Cardiac muscle cell (in vitro differentiated cells and primary cell): ENCODE data around the gene CLASP1. TPM values are rescaled to one million over a fixed set of nuclear protein-coding genes. Genes with fewer than 3 reads are reported as not detected.
"Not testable (repeated sequence)": the region's sequence is repeated elsewhere in the genome, so short reads cannot be mapped to it uniquely, and the experiment has no call there.

ENCODE experiments used
- DNase-seq, 2 donors: peaks; one replicate each; pipeline versions ENCODE4 v3.0.0 to v3.0.0-alpha.2; 2010 to 2017; ENCODE audit warnings: low read depth in 1 of 2, low spot score in 1 of 2
- H3K27ac ChIP-seq: fragments of 200-600 bp; sonication (generic); 2 replicates; pipeline ENCODE4 v1.5.1; 2016
- H3K27me3 ChIP-seq: fragments of 200-600 bp; sonication (generic); 2 replicates; pipeline ENCODE4 v1.6.0; 2016; ENCODE audit warnings: control low read depth
- H3K36me3 ChIP-seq: fragments of 200-600 bp; sonication (generic); 2 replicates; pipeline ENCODE4 v1.5.1; 2016; ENCODE audit warnings: control low read depth
- H3K4me1 ChIP-seq: fragments of 200-600 bp; sonication (generic); 2 replicates; pipeline ENCODE4 v1.8.1; 2017; ENCODE audit warnings: low read depth, mild to moderate bottlenecking, mixed run types
- H3K4me3 ChIP-seq: fragments of 200-600 bp; sonication (generic); 2 replicates; pipeline ENCODE4 v1.5.1; 2016; ENCODE audit warnings: mild to moderate bottlenecking
- H3K9me3 ChIP-seq: fragments of 200-600 bp; sonication (generic); 2 replicates; pipeline ENCODE4 v1.5.1; 2017; ENCODE audit warnings: low read depth, mild to moderate bottlenecking, control low read depth
- polyA plus RNA-seq: library from polyadenylated mRNA; unstranded; fragments of >200 nt; fragmentation: Nextera tagmentation; extraction: Ambion mirVana; gene quantifications from 2 replicates; pipeline ENCODE4 v1.2.1, GENCODE V29; 2016
- total RNA-seq: library from RNA; depleted of rRNA; stranded (reverse); fragments of >200 nt; gene quantifications from 2 replicates; pipeline ENCODE4 v1.2.3, GENCODE V29; 2016
- TF ChIP-seq, protein P1 (sequence below): IDR thresholded peaks from 2 replicates; pipeline ENCODE4 v1.5.1; 2012; ENCODE audit warnings: low read depth, mild to moderate bottlenecking, low read length

Gene CLASP1
- total and polyA plus RNA-seq, 2 experiments from 2014 or later: 24.8 to 53.0 TPM

DNA sequence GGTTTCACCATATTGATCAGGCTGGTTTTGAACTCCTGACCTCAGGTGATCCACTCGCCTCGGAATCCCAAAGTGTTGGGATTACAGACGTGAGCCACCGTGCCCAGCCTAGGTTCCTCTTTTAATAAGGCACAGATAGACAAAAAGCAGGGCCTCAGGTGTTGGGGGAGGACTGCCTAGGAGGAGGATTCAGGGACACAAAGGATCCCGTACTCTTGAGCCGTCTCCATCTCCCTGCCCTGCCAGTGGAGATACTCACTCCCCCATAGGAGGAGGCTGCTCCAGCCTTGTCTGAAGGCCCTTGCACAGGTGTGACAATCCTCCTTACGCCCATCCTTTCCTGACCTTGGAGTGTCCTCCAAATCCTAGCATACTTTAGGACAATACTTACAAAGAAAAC is 332.3 kb downstream of the CLASP1 start:
- Histone ChIP-seq H3K9me3 (no peaks in the 10 kb centered on the region), H3K27ac (no peak overlapping the region), H3K4me3 (no peak overlapping the region), H3K36me3 (no peaks in the 10 kb centered on the region), H3K27me3 (no peaks in the 10 kb centered on the region), H3K4me1 (no peaks in the 10 kb centered on the region)
- TF ChIP-seq, protein P1, sequence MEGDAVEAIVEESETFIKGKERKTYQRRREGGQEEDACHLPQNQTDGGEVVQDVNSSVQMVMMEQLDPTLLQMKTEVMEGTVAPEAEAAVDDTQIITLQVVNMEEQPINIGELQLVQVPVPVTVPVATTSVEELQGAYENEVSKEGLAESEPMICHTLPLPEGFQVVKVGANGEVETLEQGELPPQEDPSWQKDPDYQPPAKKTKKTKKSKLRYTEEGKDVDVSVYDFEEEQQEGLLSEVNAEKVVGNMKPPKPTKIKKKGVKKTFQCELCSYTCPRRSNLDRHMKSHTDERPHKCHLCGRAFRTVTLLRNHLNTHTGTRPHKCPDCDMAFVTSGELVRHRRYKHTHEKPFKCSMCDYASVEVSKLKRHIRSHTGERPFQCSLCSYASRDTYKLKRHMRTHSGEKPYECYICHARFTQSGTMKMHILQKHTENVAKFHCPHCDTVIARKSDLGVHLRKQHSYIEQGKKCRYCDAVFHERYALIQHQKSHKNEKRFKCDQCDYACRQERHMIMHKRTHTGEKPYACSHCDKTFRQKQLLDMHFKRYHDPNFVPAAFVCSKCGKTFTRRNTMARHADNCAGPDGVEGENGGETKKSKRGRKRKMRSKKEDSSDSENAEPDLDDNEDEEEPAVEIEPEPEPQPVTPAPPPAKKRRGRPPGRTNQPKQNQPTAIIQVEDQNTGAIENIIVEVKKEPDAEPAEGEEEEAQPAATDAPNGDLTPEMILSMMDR: no peak
- DNase-seq: no peak

DNA sequence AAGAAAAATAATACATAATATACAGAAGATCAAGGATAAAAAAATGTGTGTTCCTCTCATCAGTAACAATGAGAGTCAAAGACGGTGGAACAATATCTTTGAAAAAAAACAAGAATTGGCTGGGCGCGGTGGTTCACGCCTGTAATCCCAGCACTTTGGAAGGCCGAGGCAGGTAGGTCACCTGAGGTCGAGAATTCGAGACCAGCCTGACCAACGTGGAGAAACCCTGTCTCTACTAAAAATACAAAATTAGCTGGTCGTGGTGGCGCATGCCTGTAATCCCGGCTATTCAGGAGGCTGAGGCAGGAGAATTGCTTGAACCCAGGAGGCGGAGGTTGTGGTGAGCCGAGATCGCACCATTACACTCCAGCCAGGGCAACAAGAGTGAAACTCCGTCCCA is 335.6 kb downstream of the CLASP1 start:
- not testable (repeated sequence) for H3K9me3 ChIP-seq, H3K4me1 ChIP-seq, H3K36me3 ChIP-seq, H3K4me3 ChIP-seq, H3K27me3 ChIP-seq, H3K27ac ChIP-seq, DNase-seq

DNA sequence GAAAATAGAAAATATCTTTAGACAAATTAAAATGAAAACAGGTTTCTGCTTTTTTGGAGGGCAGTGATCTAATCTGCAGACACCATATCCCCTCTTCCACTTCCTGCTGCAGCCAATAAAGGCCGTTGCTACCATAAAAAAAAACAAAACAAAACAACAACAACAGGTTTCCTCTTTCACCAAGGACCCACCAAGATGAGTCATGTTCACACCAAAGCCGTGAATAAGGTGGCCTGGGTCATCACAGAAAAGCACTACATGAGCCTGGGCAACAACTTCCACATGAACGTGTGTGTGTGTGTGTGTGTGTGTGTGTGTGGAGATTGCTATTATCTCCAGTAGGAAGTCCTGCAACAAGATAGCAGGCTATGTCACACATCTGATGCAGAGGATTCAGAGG is 339.5 kb downstream of the CLASP1 start:
- Histone ChIP-seq H3K27ac (no peak overlapping the region), H3K4me1 (no peaks in the 10 kb centered on the region), H3K27me3 (peaks cover 8% of the 10 kb centered on the region), H3K4me3 (no peak overlapping the region), H3K9me3 (no peaks in the 10 kb centered on the region), H3K36me3 (no peaks in the 10 kb centered on the region)
- TF ChIP-seq, protein P1: no peak
- no peak for DNase-seq

DNA sequence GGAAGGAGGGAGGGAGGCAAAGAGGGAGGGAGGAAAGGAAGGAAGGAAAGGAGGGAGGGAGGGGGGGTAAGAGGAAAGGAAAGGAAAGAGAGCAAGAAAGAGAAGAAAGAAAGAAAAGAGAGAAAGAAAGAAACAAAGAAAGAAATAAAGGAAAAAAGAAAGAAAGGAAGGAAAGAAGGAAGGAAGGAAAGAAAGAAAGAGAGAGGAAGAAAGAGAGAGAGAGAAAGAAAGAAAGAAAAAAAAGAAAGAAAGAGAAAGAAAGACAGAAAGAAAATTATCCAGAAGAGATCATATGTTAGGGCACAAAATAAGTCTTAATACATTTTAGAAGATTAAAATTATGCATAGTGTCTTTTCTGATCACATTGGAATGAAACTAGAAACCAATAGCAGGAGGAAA is 339.9 kb downstream of the CLASP1 start:
- H3K27me3 ChIP-seq: peaks cover 8% of the 10 kb centered on the region
- TF ChIP-seq, protein P1: no peak

DNA sequence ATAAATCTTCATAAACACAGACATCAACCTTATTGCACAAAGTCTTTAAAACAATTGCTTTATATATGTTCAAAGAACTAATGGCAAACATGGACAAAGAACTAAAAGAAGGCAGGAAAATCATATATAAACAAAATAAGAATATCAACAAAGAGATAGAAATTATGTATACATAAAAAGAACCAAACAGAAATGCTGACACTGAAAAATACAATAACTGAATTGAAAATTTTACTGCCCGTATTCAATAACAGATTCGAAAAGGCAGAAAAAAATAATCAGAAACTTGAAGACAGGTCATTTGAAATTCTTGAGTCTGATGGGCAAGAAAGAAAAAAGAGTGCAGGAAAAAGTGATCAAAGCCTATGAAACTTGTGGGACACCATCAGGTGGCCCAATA is 342.2 kb downstream of the CLASP1 start:
- peaks cover 8% of the 10 kb centered on the region for H3K27me3 ChIP-seq
- no peaks in the 10 kb centered on the region for H3K36me3 ChIP-seq
- H3K4me3 ChIP-seq: no peak overlapping the region
- no peaks in the 10 kb centered on the region for H3K9me3 ChIP-seq
- no peaks in the 10 kb centered on the region for H3K4me1 ChIP-seq
- DNase-seq: no peak
- H3K27ac ChIP-seq: no peak overlapping the region
- TF ChIP-seq, protein P1: no peak

More for the DNA sequence above, 339.9 kb downstream of the CLASP1 start:
- H3K36me3 ChIP-seq: no peaks in the 10 kb centered on the region
- DNase-seq: no peak
- H3K9me3 ChIP-seq: no peaks in the 10 kb centered on the region
- H3K4me1 ChIP-seq: no peaks in the 10 kb centered on the region
- H3K27ac ChIP-seq: no peak overlapping the region
- H3K4me3 ChIP-seq: no peak overlapping the region

DNA sequence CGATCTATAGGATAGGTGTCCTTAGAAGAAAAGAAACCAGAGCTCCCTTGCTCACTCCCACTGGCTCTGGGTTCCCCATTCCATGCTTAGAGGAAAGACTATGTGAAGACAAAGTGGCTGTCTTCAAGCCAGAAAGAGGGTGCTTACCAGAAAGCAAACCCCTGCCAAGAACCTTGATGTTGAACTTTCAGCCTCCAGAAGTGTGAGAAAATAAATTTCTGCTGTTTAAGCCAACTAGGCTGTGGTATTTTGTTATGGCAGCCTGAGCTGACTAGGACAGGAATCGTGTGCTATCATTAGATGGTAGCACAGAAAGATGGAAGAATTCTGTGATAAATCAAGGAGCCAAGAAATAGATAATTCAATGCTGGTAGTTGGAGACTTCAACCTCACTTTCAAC is 344.3 kb downstream of the CLASP1 start:
- H3K36me3 ChIP-seq: no peaks in the 10 kb centered on the region
- H3K27ac ChIP-seq: no peak overlapping the region
- no peaks in the 10 kb centered on the region for H3K9me3 ChIP-seq
- no peak overlapping the region for H3K4me3 ChIP-seq
- DNase-seq: no peak
- H3K4me1 ChIP-seq: no peaks in the 10 kb centered on the region
- peaks cover 5% of the 10 kb centered on the region for H3K27me3 ChIP-seq
- TF ChIP-seq, protein P1: no peak
